ENCODE measurements around the gene FBLN1. TPM values are rescaled to one million over a fixed set of nuclear protein-coding genes. Genes with fewer than 3 reads are reported as not detected.
"Not testable (repeated sequence)": the region's sequence is repeated elsewhere in the genome, so short reads cannot be mapped to it uniquely, and the experiment has no call there.

The FBLN1 gene
- total RNA-seq, 1 donor from 2014 or later: 39.5 TPM

- ATAC-seq: peak; percentile 22
These were observed 110.3 kb downstream of the FBLN1 start for GRCh38 chr22:45612940-45613339.

- no peak for ATAC-seq
These were observed 112.7 kb downstream of the FBLN1 start for GRCh38 chr22:45615364-45615763.

GRCh38 chr22:45616432-45616831 lies 113.7 kb downstream of the FBLN1 start:
- no peak for ATAC-seq

GRCh38 chr22:45617948-45618347 lies 115.3 kb downstream of the FBLN1 start:
- ATAC-seq: no peak

- no peak for ATAC-seq
These were observed 118.0 kb downstream of the FBLN1 start for GRCh38 chr22:45620706-45621105.

GRCh38 chr22:45621836-45622600 lies 119.3 kb downstream of the FBLN1 start:
- ATAC-seq: no peak

GRCh38 chr22:45623464-45624145 lies 120.9 kb downstream of the FBLN1 start:
- ATAC-seq: not testable (repeated sequence)

- peak; percentile 95 for ATAC-seq
These were observed 123.5 kb downstream of the FBLN1 start for GRCh38 chr22:45626198-45626651.

- ATAC-seq: no peak
These were observed 125.0 kb downstream of the FBLN1 start for GRCh38 chr22:45627489-45628233.

- ATAC-seq: no peak
These were observed 125.8 kb downstream of the FBLN1 start for GRCh38 chr22:45628515-45628914.

- no peak for ATAC-seq
These were observed 126.9 kb downstream of the FBLN1 start for GRCh38 chr22:45629469-45630089.

GRCh38 chr22:45630436-45630835 lies 127.8 kb downstream of the FBLN1 start:
- no peak for ATAC-seq

GRCh38 chr22:45631140-45631840 lies 128.6 kb downstream of the FBLN1 start:
- no peak for ATAC-seq

- ATAC-seq: no peak
These were observed 129.2 kb downstream of the FBLN1 start for GRCh38 chr22:45631841-45632238.

GRCh38 chr22:45632791-45633515 lies 130.3 kb downstream of the FBLN1 start:
- no peak for ATAC-seq

- ATAC-seq: no peak
These were observed 134.0 kb downstream of the FBLN1 start for GRCh38 chr22:45636683-45637082.

GRCh38 chr22:45638197-45638596 lies 135.5 kb downstream of the FBLN1 start:
- no peak for ATAC-seq

- peak; percentile 92 for ATAC-seq
These were observed 136.4 kb downstream of the FBLN1 start for GRCh38 chr22:45638834-45639746.

GRCh38 chr22:45639747-45640102 lies 137.0 kb downstream of the FBLN1 start:
- no peak for ATAC-seq

- ATAC-seq: no peak
These were observed 137.7 kb downstream of the FBLN1 start for GRCh38 chr22:45640291-45640940.

Data from esophagus mucosa (tissue), 1 donor.